T-helper 17 cell (primary cell): ENCODE measurements around the gene LGALS8. TPM values are rescaled to one million over a fixed set of nuclear protein-coding genes. Genes with fewer than 3 reads are reported as not detected.

Experiments
- ATAC-seq: fragments of 150-1000 bp; cut with Tn5 transposase; 2 replicates; pipeline ENCODE4 v1.10.0; 2021; ENCODE audit warnings: mild to moderate bottlenecking, moderate library complexity
- DNase-seq, 3 donors: peaks; one replicate each; pipeline versions ENCODE4 v3.0.0 to v3.0.0-alpha.2; 2020 to 2021
- H3K9me3 ChIP-seq: one replicate; pipeline ENCODE4 v1.7.0; 2013; ENCODE audit warnings: low read length, mild to moderate bottlenecking; ENCODE audit not compliant: control insufficient read depth, poor library complexity, severe bottlenecking
- H3K27ac Mint-ChIP-seq: one replicate; pipeline ENCODE4 v1.8.0; 2022; ENCODE audit warnings: mild to moderate bottlenecking, moderate library complexity, mixed read lengths
- H3K27me3 Mint-ChIP-seq: one replicate; pipeline ENCODE4 v1.8.0; 2022; ENCODE audit warnings: mixed read lengths
- H3K36me3 Mint-ChIP-seq: one replicate; pipeline ENCODE4 v1.8.0; 2022; ENCODE audit warnings: low read depth, mixed read lengths
- H3K4me1 Mint-ChIP-seq: one replicate; pipeline ENCODE4 v1.8.0; 2022; ENCODE audit warnings: mild to moderate bottlenecking, mixed read lengths
- H3K4me3 Mint-ChIP-seq: one replicate; pipeline ENCODE4 v1.8.0; 2022; ENCODE audit warnings: mild to moderate bottlenecking, moderate library complexity, mixed read lengths
- total RNA-seq, 4 donors: library from RNA in 2 of 4; stranded (reverse) in 2 of 4; gene quantifications; one replicate each; pipeline ENCODE4 v1.2.3 and lab custom pipeline; 2022 to 2026

LGALS8 gene
- total RNA-seq, 2 donors from 2014 or later: 161 to 173 TPM

- peaks cover 2% of the 10 kb centered on the region for H3K36me3 Mint-ChIP-seq
Observed at GRCh38 chr1:236535662-236536161, 11.9 kb downstream of the LGALS8 start.

GRCh38 chr1:236536540-236536939, 12.8 kb downstream of the LGALS8 start:
- DNase-seq (no peak), ATAC-seq (no peak)
- peaks cover 1% of the 10 kb centered on the region for H3K36me3 Mint-ChIP-seq
- peaks cover 30% of the 10 kb centered on the region for H3K4me1 Mint-ChIP-seq
- no peaks in the 10 kb centered on the region for H3K27me3 Mint-ChIP-seq
- no peaks in the 10 kb centered on the region for H3K9me3 ChIP-seq
- H3K27ac Mint-ChIP-seq: peak overlapping the region; percentile 95
- H3K4me3 Mint-ChIP-seq: no peak overlapping the region

More at GRCh38 chr1:236535662-236536161, 11.9 kb downstream of the LGALS8 start:
- no peak overlapping the region for H3K4me3 Mint-ChIP-seq
- no peaks in the 10 kb centered on the region for H3K9me3 ChIP-seq
- H3K27me3 Mint-ChIP-seq: no peaks in the 10 kb centered on the region
- ATAC-seq (peak; percentile 32), DNase-seq (no peak)
- H3K4me1 Mint-ChIP-seq: peaks cover 35% of the 10 kb centered on the region
- peak overlapping the region; percentile 95 for H3K27ac Mint-ChIP-seq

- H3K27ac Mint-ChIP-seq: peak overlapping the region; percentile 70
- no peaks in the 10 kb centered on the region for H3K27me3 Mint-ChIP-seq
- H3K36me3 Mint-ChIP-seq: peaks cover 11% of the 10 kb centered on the region
- H3K4me1 Mint-ChIP-seq: peaks cover 23% of the 10 kb centered on the region
- DNase-seq (no peak), ATAC-seq (no peak)
- no peak overlapping the region for H3K4me3 Mint-ChIP-seq
- H3K9me3 ChIP-seq: no peaks in the 10 kb centered on the region
Observed at GRCh38 chr1:236540813-236541465, 17.2 kb downstream of the LGALS8 start.

GRCh38 chr1:236541710-236542109, 17.9 kb downstream of the LGALS8 start:
- ATAC-seq (no peak), DNase-seq (no peak)
- peak overlapping the region; percentile 76 for H3K27ac Mint-ChIP-seq
- peaks cover 26% of the 10 kb centered on the region for H3K4me1 Mint-ChIP-seq
- H3K9me3 ChIP-seq: no peaks in the 10 kb centered on the region
- peaks cover 15% of the 10 kb centered on the region for H3K36me3 Mint-ChIP-seq
- H3K4me3 Mint-ChIP-seq: no peak overlapping the region
- no peaks in the 10 kb centered on the region for H3K27me3 Mint-ChIP-seq

GRCh38 chr1:236543065-236543669, 19.4 kb downstream of the LGALS8 start:
- Mint-ChIP-seq H3K36me3 (peaks cover 20% of the 10 kb centered on the region), H3K4me3 (no peak overlapping the region), H3K4me1 (peaks cover 26% of the 10 kb centered on the region), H3K27ac (peak overlapping the region; percentile 76), H3K27me3 (no peaks in the 10 kb centered on the region)
- ATAC-seq (no peak), DNase-seq (no peak)
- no peaks in the 10 kb centered on the region for H3K9me3 ChIP-seq

GRCh38 chr1:236545621-236546169, 21.9 kb downstream of the LGALS8 start:
- DNase-seq (no peak), ATAC-seq (peak; percentile 82)
- peaks cover 23% of the 10 kb centered on the region for H3K36me3 Mint-ChIP-seq
- H3K4me3 Mint-ChIP-seq: peak overlapping the region; percentile 3
- H3K4me1 Mint-ChIP-seq: peaks cover 26% of the 10 kb centered on the region
- peak overlapping the region; percentile 83 for H3K27ac Mint-ChIP-seq
- H3K27me3 Mint-ChIP-seq: no peaks in the 10 kb centered on the region
- H3K9me3 ChIP-seq: no peaks in the 10 kb centered on the region

GRCh38 chr1:236548452-236548851, 24.7 kb downstream of the LGALS8 start:
- no peaks in the 10 kb centered on the region for H3K9me3 ChIP-seq
- Mint-ChIP-seq H3K27ac (peak overlapping the region; percentile 79), H3K4me1 (peaks cover 27% of the 10 kb centered on the region), H3K36me3 (peaks cover 25% of the 10 kb centered on the region), H3K4me3 (no peak overlapping the region), H3K27me3 (no peaks in the 10 kb centered on the region)
- ATAC-seq (no peak), DNase-seq (no peak)

- H3K36me3 Mint-ChIP-seq: peaks cover 23% of the 10 kb centered on the region
- H3K4me3 Mint-ChIP-seq: no peak overlapping the region
- peaks cover 12% of the 10 kb centered on the region for H3K4me1 Mint-ChIP-seq
- no peak for DNase-seq
- H3K27ac Mint-ChIP-seq: peak overlapping the region; percentile 60
- no peaks in the 10 kb centered on the region for H3K27me3 Mint-ChIP-seq
- no peak for ATAC-seq
- H3K9me3 ChIP-seq: no peaks in the 10 kb centered on the region
Observed at GRCh38 chr1:236550961-236551851, 27.4 kb downstream of the LGALS8 start.

- Mint-ChIP-seq H3K4me1 (peaks cover 7% of the 10 kb centered on the region), H3K27ac (peak overlapping the region; percentile 60), H3K4me3 (no peak overlapping the region), H3K27me3 (no peaks in the 10 kb centered on the region), H3K36me3 (peaks cover 22% of the 10 kb centered on the region)
- ATAC-seq (no peak), DNase-seq (no peak)
- H3K9me3 ChIP-seq: no peaks in the 10 kb centered on the region
Observed at GRCh38 chr1:236552096-236552495, 28.3 kb downstream of the LGALS8 start.

- no peak overlapping the region for H3K4me3 Mint-ChIP-seq
- H3K27ac Mint-ChIP-seq: peak overlapping the region; percentile 60
- peaks cover 18% of the 10 kb centered on the region for H3K36me3 Mint-ChIP-seq
- H3K27me3 Mint-ChIP-seq: no peaks in the 10 kb centered on the region
- no peaks in the 10 kb centered on the region for H3K9me3 ChIP-seq
- ATAC-seq (no peak), DNase-seq (no peak)
- H3K4me1 Mint-ChIP-seq: peaks cover 7% of the 10 kb centered on the region
Observed at GRCh38 chr1:236552901-236553300, 29.1 kb downstream of the LGALS8 start.

- H3K9me3 ChIP-seq: no peaks in the 10 kb centered on the region
- Mint-ChIP-seq H3K27me3 (no peaks in the 10 kb centered on the region), H3K27ac (no peak overlapping the region)
Observed at GRCh38 chr1:236553370-236553769, 29.6 kb downstream of the LGALS8 start.

GRCh38 chr1:236556606-236557005, 32.8 kb downstream of the LGALS8 start:
- DNase-seq: no peak
- ATAC-seq: no peak
- Mint-ChIP-seq H3K4me1 (peaks cover 6% of the 10 kb centered on the region), H3K4me3 (no peak overlapping the region), H3K36me3 (peaks cover 15% of the 10 kb centered on the region), H3K27me3 (no peaks in the 10 kb centered on the region), H3K27ac (peak overlapping the region; percentile 77)
- no peaks in the 10 kb centered on the region for H3K9me3 ChIP-seq

More at GRCh38 chr1:236553370-236553769, 29.6 kb downstream of the LGALS8 start:
- Mint-ChIP-seq H3K4me1 (peaks cover 7% of the 10 kb centered on the region), H3K4me3 (no peak overlapping the region), H3K36me3 (peaks cover 18% of the 10 kb centered on the region)
- ATAC-seq (no peak), DNase-seq (no peak)

GRCh38 chr1:236558081-236558480, 34.3 kb downstream of the LGALS8 start:
- ATAC-seq (no peak), DNase-seq (no peak)
- Mint-ChIP-seq H3K27me3 (no peaks in the 10 kb centered on the region), H3K4me3 (no peak overlapping the region), H3K4me1 (peaks cover 7% of the 10 kb centered on the region), H3K27ac (no peak overlapping the region), H3K36me3 (peaks cover 17% of the 10 kb centered on the region)
- no peaks in the 10 kb centered on the region for H3K9me3 ChIP-seq
